ENCODE results near the gene KCTD17.

The KCTD17 gene

DNA sequence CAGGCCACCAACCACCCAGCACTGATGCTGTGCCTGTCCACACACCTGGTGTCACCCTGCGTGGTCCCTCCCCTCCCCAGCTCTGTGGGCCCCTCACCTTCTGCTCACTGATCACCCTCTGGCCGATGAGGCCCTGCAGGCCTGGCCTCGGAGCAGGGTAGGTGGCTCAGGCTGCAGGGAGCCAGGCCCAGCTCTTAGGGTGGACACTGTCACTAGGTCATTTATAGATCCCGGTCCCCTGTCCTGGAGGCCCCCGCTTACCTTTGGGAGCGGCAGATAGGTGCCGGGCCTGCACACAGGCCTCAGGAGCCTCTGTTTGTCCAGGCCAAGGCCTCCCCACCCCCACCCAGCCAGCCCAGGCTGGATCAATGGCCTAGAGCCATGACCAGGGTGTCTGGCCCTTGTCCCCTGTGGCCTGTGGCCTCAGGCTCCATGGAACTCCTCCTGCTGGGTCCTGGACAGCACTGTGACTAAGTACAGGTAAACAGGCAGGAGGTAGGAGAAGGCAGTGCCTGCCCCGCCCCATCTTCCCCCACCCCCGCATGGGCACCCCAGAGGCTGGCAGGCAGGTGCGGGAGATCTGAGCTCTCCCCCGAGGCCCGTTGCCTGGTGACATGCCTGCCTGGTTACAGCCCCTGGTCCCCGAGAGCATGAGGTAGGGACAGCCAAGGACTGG, 57.8 kb downstream of the KCTD17 start, which contains the start of gene TMPRSS6:
Gene TMPRSS6, minus strand, starts transcription at position 472 of the 676 bp plus-strand sequence. CDS start 6,296 bp downstream, outside the sequence.
- DNase-seq: no peak

DNA sequence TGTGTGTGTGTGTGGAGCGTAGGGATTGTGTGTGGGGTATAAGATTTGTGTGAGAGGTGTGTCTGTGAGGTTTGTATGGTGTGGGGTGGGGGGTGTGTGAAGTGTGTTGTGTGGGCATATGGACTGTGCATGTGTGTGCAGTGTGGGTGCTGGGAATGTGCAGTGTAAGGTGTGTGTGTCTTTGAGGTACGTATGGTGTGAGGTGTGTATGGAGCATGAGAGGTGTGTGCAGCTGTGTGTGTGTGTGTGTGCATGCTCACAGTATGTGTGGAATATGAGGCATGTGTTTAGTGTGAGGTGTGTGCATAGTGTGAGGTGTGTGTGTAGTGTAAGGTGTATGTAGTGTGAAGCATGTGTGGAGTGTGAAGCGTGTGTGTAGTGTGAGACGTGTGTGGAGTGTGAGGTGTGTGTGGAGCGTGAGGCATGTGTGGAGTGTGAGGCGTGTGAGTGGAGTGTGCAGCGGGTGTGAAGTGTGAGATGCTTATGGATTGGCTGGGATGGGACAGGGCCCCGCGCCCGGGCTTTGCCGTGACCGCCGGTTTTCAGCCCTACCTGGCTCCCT, 59.7 kb downstream of the KCTD17 start:
- no peak for DNase-seq

DNA sequence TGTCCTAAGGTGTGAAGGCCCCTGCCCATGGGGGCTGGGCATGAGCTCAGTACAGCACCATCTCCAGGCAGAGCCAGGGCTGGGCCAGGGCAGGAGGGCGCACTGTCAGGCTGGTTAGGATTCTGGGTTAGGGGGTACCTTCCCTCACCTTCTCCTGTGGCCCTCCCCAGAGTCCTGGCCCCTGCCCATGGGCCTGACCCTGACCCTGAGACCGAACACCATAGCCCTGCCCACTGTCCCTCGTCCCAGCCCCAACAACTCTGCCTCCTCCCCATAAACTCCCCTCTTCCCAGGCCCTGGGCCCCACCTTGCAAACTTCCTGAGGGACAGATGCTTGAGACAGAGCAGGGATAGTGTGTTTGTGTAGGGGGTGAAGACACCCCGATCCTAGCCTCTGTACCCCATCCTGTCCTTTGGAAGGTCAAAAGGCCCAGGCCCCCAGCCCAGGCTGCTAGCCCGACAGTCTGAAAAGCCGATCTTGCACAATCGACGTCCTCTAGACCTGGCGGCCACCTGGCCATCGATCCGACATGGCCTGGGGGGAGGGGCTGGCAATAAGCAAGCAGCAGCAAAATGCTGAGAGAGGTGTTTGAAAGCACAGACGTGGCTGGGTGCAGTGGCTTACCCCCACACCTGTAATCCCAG, 60.7 kb downstream of the KCTD17 start:
- DNase-seq: no peak

Data from hippocampal formation (tissue), 2 donors.